ENCODE data around the gene HOXA11.

- TF ChIP-seq EP300 (conservative IDR thresholded peaks at IDR 0.05; ENCODE audit: poor library complexity, severe bottlenecking) (no peak), REST (IDR thresholded peaks at IDR 0.05; ENCODE audit: borderline replicate concordance) (no peak), CTCF (IDR thresholded peaks at IDR 0.05; ENCODE audit: poor library complexity, severe bottlenecking) (no peak), RAD21 (conservative IDR thresholded peaks at IDR 0.05) (no peak), TAF1 (IDR thresholded peaks at IDR 0.05; ENCODE audit: low read depth) (no peak)
Measured at GRCh38 chr7:27194002-27194352, 8.9 kb upstream of the HOXA11 start.
